ENCODE data around the gene ATP11A. TPM values are rescaled to one million over a fixed set of nuclear protein-coding genes. Genes with fewer than 3 reads are reported as not detected.
"Not testable (repeated sequence)": the region's sequence is repeated elsewhere in the genome, so short reads cannot be mapped to it uniquely, and the experiment has no call there.

ATP11A gene
- total RNA-seq, 1 experiment from 2014 or later = 65.3 TPM

DNA sequence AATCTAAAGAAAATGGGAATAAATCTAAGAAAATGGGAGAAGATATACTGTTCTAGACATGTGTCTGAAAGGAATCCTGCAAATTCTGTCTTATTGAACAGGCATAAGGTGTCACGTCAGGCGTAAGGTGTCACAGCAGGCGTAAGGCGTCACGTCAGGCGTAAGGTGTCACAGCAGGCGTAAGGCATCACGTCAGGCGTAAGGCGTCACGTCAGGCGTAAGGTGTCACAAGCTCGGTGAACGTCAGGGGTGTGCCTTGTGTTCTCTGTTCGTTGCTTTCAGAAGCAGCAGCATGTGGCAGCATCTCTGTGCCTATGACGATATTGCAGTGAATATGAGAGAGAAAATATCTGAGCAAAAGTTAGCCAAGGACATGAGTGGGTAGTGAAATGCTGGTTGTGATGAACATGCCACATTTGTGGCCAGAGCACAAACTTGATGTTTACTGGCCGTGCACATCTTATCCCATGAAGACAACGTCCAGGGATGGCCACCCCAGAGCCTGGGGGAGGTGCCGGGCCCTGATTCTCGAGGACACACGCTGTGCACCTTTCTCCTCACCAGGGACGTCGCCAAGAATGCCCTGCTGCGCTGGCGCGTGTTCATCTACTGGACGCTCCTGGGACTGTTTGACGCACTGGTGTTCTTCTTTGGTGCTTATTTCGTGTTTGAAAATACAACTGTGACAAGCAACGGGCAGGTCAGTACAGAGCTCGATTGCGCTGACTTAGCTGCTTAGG, 172.2 kb downstream of the ATP11A start:
- H3K27ac ChIP-seq (ENCODE audit: insufficient read length, low read depth, low read length) = no peak overlapping the region

DNA sequence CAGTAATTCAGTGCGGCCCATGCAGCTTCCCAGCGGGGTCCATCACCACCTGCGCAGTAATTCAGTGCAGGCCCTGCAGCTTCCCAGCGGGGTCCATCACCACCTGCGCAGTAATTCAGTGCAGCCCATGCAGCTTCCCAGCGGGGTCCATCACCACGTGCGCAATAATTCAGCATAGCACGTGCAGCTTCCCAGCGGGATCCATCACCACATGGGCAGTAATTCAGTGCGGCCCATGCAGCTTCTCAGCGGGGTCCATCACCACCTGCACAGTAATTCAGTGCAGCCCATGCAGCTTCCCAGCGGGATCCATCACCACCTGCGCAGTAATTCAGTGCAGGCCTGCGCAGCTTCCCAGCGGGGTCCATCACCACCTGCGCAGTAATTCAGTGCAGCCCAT, 173.5 kb downstream of the ATP11A start:
- not testable (repeated sequence) for H3K18ac ChIP-seq (ENCODE audit: insufficient read length, low read depth, low read length); H2BK120ac ChIP-seq (ENCODE audit: low read depth, low read length, poor library complexity, severe bottlenecking)

More for the DNA sequence above, 172.2 kb downstream of the ATP11A start:
- H4K20me1 ChIP-seq (ENCODE audit: control insufficient read depth, insufficient read depth, insufficient read length) = no peaks in the 10 kb centered on the region
- WGBS (ENCODE audit: extremely low coverage, insufficient read length, low lambda C conversion rate) = no CpG with 5 or more reads among the region's 32 CpGs
- Mint-ChIP-seq H3K9me3 (no peaks in the 10 kb centered on the region), H3K36me3 (ENCODE audit: insufficient read depth in 1 of 3, low read depth in 3 of 3) (peaks cover 37 to 77% (median 73%) of the 10 kb centered on the region in 3 experiments; a peak in 6 of 7 replicates), H3K27me3 (ENCODE audit: low read depth) (no peaks in the 10 kb centered on the region), H3K4me1 (no peaks in the 10 kb centered on the region), H3K4me3 (no peak overlapping the region), H3K27ac (no peak overlapping the region)
- H3K9ac ChIP-seq (ENCODE audit: extremely low read depth, insufficient read length, low read length) = no peak overlapping the region
- no peaks in the 10 kb centered on the region for H3K4me1 ChIP-seq (ENCODE audit: insufficient read depth, low read length)
- no peak overlapping the region for H2BK5ac ChIP-seq (ENCODE audit: insufficient read length, low read length)
- no peak overlapping the region for H3K4ac ChIP-seq (ENCODE audit: low read depth, low read length)
- H2BK120ac ChIP-seq (ENCODE audit: low read depth, low read length, poor library complexity, severe bottlenecking) = no peak overlapping the region
- no peak overlapping the region for H3K56ac ChIP-seq (ENCODE audit: insufficient read length, low read depth, low read length)
- H4K8ac ChIP-seq (replicated peaks; ENCODE audit: insufficient read length, low read depth, low read length) = no peak overlapping the region
- TF ChIP-seq, protein P1, sequence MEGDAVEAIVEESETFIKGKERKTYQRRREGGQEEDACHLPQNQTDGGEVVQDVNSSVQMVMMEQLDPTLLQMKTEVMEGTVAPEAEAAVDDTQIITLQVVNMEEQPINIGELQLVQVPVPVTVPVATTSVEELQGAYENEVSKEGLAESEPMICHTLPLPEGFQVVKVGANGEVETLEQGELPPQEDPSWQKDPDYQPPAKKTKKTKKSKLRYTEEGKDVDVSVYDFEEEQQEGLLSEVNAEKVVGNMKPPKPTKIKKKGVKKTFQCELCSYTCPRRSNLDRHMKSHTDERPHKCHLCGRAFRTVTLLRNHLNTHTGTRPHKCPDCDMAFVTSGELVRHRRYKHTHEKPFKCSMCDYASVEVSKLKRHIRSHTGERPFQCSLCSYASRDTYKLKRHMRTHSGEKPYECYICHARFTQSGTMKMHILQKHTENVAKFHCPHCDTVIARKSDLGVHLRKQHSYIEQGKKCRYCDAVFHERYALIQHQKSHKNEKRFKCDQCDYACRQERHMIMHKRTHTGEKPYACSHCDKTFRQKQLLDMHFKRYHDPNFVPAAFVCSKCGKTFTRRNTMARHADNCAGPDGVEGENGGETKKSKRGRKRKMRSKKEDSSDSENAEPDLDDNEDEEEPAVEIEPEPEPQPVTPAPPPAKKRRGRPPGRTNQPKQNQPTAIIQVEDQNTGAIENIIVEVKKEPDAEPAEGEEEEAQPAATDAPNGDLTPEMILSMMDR (conservative IDR thresholded peaks at IDR 0.05) = no peak
- H3K23me2 ChIP-seq (ENCODE audit: insufficient read length, low read depth, low read length, poor library complexity, severe bottlenecking) = no peaks in the 10 kb centered on the region
- no peak overlapping the region for H3K4me2 ChIP-seq (ENCODE audit: insufficient read depth, insufficient read length, low read length)
- H3K79me1 ChIP-seq (ENCODE audit: insufficient read depth, low read depth, low read length, poor library complexity, severe bottlenecking) = no peaks in the 10 kb centered on the region
- H2AK5ac ChIP-seq (ENCODE audit: insufficient read length, low read length) = no peak overlapping the region
- DNase-seq = no peak
- no peaks in the 10 kb centered on the region for H3K9me3 ChIP-seq (ENCODE audit: control insufficient read depth, low read depth, low read length)
- no peak overlapping the region for H2BK12ac ChIP-seq (ENCODE audit: insufficient read length, low read depth, low read length)
- H4K91ac ChIP-seq (ENCODE audit: insufficient read length, low read depth, low read length) = no peak overlapping the region
- no peak overlapping the region for H2BK20ac ChIP-seq (ENCODE audit: low read depth, low read length, poor library complexity, severe bottlenecking)
- H3K79me2 ChIP-seq (ENCODE audit: insufficient read depth, low read length) = no peaks in the 10 kb centered on the region
- no peak overlapping the region for H3K18ac ChIP-seq (ENCODE audit: insufficient read length, low read depth, low read length)
- H3K27me3 ChIP-seq (ENCODE audit: insufficient read depth, low read length) = no peaks in the 10 kb centered on the region
- H2BK15ac ChIP-seq (ENCODE audit: low read depth, low read length) = no peak overlapping the region
- H3K23ac ChIP-seq (ENCODE audit: insufficient read length, low read depth, low read length) = no peak overlapping the region
- no peak overlapping the region for H4K5ac ChIP-seq (ENCODE audit: insufficient read length, low read depth, low read length)
- no peak overlapping the region for H3K14ac ChIP-seq (ENCODE audit: insufficient read depth, low read length)
- no peak overlapping the region for H3T11ph ChIP-seq (ENCODE audit: low read length)
- H2AFZ ChIP-seq (ENCODE audit: low read length) = no peak overlapping the region

More for the DNA sequence above, 173.5 kb downstream of the ATP11A start:
- H3T11ph ChIP-seq (ENCODE audit: low read length); H2AFZ ChIP-seq (ENCODE audit: low read length); H3K4me3 Mint-ChIP-seq; H3K14ac ChIP-seq (ENCODE audit: insufficient read depth, low read length); H3K9me3 Mint-ChIP-seq; H2BK15ac ChIP-seq (ENCODE audit: low read depth, low read length); H4K5ac ChIP-seq (ENCODE audit: insufficient read length, low read depth, low read length); H3K27ac ChIP-seq (ENCODE audit: insufficient read length, low read depth, low read length); H2BK20ac ChIP-seq (ENCODE audit: low read depth, low read length, poor library complexity, severe bottlenecking); H2AK5ac ChIP-seq (ENCODE audit: insufficient read length, low read length); H2BK12ac ChIP-seq (ENCODE audit: insufficient read length, low read depth, low read length); H3K4me2 ChIP-seq (ENCODE audit: insufficient read depth, insufficient read length, low read length); H3K4ac ChIP-seq (ENCODE audit: low read depth, low read length); H4K20me1 ChIP-seq (ENCODE audit: control insufficient read depth, insufficient read depth, insufficient read length); H4K8ac ChIP-seq (replicated peaks; ENCODE audit: insufficient read length, low read depth, low read length); H3K9me3 ChIP-seq (ENCODE audit: control insufficient read depth, low read depth, low read length); H3K79me1 ChIP-seq (ENCODE audit: insufficient read depth, low read depth, low read length, poor library complexity, severe bottlenecking); H3K4me1 ChIP-seq (ENCODE audit: insufficient read depth, low read length); H3K23me2 ChIP-seq (ENCODE audit: insufficient read length, low read depth, low read length, poor library complexity, severe bottlenecking); H3K4me1 Mint-ChIP-seq; DNase-seq; H3K79me2 ChIP-seq (ENCODE audit: insufficient read depth, low read length); H4K91ac ChIP-seq (ENCODE audit: insufficient read length, low read depth, low read length); H2BK5ac ChIP-seq (ENCODE audit: insufficient read length, low read length); H3K27me3 Mint-ChIP-seq (ENCODE audit: low read depth); H3K23ac ChIP-seq (ENCODE audit: insufficient read length, low read depth, low read length); H3K56ac ChIP-seq (ENCODE audit: insufficient read length, low read depth, low read length); H3K27ac Mint-ChIP-seq; H3K9ac ChIP-seq (ENCODE audit: extremely low read depth, insufficient read length, low read length); H3K27me3 ChIP-seq (ENCODE audit: insufficient read depth, low read length): not testable (repeated sequence)
- H3K36me3 Mint-ChIP-seq (ENCODE audit: insufficient read depth in 1 of 3, low read depth in 3 of 3) = peaks cover 35 to 76% (median 72%) of the 10 kb centered on the region in 3 experiments; a peak in 6 of 7 replicates
- WGBS (ENCODE audit: extremely low coverage, insufficient read length, low lambda C conversion rate) = no CpG with 5 or more reads among the region's 17 CpGs

Measured in H9 (cell line).